HL-60/S4 treated with retinoic acid at 250 ng/mL for 4 days and 3 days (cell line): ENCODE measurements around the gene ABCG8.

Experiments
- in situ Hi-C: fragments of 300-500 bp; cut with MboI; formaldehyde crosslinking; loops from 2 replicates; pipeline ENCODE4 v1.7.0; 2022; ENCODE audit warnings: low sequenced_read_pairs

Gene ABCG8

GRCh38 chr2:43855292-43855691 lies 16.5 kb downstream of the ABCG8 start:
- in situ Hi-C loops = no loop called here

GRCh38 chr2:43872151-43872550 lies 33.4 kb downstream of the ABCG8 start:
- in situ Hi-C loops = no loop called here

DNA sequence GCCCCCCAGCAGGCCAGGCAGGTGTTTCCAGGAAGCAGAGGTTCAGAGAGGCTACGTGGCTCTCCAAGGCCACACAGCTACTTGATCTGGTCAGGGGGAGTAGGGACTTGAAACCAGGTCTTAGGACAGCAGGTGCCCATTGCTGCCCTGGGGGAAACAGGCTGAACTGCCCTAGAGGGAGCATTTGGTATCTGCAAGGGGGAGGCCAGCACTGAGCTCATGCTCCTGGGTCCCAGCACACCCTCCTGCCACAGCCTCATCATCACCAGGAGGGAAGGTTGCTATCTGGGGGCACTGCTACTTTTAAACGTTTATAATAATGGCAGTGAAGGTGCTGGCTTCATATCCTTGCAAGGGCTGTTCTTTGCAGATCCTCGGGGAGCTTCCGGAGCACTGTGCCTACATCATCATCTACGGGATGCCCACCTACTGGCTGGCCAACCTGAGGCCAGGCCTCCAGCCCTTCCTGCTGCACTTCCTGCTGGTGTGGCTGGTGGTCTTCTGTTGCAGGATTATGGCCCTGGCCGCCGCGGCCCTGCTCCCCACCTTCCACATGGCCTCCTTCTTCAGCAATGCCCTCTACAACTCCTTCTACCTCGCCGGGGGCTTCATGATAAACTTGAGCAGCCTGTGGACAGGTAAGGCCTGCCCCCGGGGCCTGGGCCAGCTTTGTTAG lies 36.1 kb downstream of the ABCG8 start:
- in situ Hi-C loops = no loop called here

GRCh38 chr2:43877782-43878464 lies 39.2 kb downstream of the ABCG8 start:
- in situ Hi-C loops = no loop called here

DNA sequence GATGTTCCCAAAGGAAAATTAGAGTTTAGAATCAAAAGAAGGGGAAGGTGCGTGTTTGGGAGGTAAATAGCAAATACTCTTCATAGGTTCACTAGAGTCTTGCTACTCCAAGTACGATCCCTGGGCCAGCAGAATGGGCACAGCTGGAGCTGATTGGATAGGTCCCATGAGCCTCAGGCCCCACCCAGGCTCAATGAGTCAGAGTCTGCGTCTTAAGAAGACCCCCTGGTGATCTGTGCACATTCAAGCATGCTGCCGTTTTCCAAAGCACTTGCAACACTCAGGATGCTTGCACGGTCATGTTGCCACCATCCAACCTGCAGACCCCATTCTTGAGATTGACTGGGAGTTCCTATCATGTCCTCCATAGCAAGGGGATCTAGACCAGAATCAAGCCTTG lies 40.5 kb downstream of the ABCG8 start:
- in situ Hi-C loops = no loop called here

- in situ Hi-C loops = no loop called here
Observed at GRCh38 chr2:43880471-43880870, 41.7 kb downstream of the ABCG8 start.

GRCh38 chr2:43880952-43881351 lies 42.2 kb downstream of the ABCG8 start:
- in situ Hi-C loops = no loop called here

DNA sequence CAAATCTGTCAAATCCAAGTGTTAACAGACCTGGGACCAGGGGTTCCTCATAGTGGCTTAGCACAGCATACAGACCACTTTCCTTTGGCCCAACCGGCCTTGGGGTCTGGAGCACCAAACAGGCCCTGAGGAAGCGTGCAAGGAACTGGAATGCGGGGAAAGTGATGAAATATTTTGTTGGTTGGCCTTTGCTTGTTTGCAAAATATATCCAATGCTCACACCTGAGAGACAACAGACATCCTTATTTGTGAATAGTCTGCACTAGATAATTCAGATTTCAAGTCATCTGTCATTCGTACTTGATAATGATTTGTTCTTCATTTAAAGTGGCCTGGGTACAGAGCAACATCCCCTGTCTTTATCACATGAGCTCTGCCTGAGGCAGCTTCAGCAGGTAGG lies 43.5 kb downstream of the ABCG8 start:
- in situ Hi-C loops = no loop called here

DNA sequence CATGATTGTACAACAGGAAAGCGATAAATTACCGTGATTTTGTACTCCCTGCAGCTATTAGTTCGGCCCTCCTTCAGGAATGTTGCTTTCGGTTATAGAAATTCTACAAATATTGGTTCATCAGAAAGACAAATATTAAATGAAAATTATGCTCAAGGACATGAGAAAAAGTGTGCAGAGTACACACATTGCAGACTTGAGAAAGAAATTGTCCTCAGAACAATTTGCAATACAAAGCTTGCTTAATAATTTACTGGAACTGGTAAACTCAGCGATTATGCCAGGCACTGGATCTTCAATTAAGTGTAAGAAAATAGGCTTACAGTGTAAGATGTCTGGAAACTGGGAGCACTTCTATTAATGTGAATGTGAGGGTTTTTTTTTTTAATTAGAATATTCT lies 45.9 kb downstream of the ABCG8 start:
- in situ Hi-C loops = no loop called here

DNA sequence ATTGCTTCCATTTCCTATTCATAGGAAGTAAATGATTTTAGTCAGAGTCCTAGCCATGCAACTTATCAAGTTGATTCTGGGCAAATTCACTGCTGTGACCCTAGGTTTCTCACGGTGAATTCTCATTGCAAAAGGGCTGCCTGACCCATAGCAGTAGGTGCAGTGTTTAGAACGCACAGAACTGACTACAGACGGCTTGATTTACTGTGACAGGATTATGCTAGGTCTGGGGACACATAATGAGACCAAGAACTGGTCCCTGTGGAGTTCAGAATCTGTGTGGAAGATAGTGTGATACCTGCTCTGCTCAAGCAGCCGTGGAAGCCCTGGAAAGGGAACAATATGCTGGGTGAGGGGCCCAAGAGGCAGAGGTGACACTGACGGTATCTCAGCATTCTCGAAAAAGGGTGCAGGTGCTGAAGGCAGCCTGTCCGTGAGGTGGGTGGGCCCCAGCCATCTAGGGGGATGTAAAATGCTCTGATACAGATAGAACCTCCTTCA lies 46.4 kb downstream of the ABCG8 start:
- in situ Hi-C loops = no loop called here

DNA sequence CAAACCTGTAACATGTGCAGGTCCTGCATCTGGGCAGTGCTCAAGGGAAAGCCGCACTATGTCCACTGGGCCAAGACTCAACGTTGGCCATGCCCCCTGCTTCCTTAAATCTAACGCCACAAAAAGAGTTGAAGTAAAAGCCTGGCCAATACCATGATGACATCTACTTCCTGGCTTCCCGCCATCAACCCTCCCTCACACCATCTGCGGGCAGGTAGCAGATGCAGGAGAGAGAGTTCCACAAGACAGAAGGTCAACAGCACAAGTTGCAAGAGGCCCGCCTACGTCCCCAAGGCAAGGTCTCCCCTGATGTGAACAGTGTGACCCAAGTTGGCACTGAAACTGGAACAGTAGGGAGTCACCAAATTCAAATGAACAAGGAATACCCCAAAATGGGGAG lies 48.4 kb downstream of the ABCG8 start:
- in situ Hi-C loops = no loop called here

- in situ Hi-C loops = no loop called here
Observed at GRCh38 chr2:43889416-43889815, 50.6 kb downstream of the ABCG8 start.

DNA sequence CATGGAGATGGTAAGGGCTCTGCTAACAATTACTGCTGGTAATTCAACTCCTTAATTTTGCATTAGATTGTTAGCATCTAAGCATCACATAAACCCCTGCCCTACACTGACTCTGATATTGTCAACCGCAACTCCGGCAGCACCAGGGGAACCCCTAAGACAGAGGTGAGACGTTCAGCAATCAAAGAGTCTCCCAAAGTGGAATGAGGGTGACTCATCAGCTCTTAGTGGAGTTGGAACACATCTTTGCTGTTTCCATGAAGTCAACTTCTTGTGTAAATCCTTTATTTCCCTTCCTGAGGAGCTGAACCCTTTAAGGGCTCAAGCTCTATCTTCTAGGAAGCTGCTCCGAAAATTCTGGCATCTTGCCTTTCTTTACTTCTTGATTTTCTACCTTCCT lies 52.1 kb downstream of the ABCG8 start:
- in situ Hi-C loops = no loop called here

- in situ Hi-C loops = no loop called here
Observed at GRCh38 chr2:43894743-43895142, 56.0 kb downstream of the ABCG8 start.

- in situ Hi-C loops = no loop called here
Observed at GRCh38 chr2:43896906-43897305, 58.1 kb downstream of the ABCG8 start.

DNA sequence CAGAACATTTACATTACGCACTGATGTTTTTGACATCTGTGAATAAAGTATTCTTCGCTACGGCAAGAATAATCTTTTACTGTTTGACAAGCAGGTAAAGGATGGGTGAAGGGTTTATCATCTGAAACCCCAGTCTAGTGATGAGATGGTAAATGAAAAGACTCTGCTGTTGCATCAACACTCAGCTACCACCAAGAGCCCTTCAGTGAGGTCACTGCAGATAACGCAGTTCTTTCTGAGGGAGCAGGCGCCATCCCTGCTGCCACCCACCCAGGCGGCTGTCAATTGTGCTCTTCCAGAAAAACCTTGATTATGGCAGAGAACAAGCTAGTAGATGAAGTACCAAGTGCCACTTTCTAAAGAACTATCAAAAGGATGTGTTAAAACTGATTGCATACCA lies 58.7 kb downstream of the ABCG8 start:
- in situ Hi-C loops = no loop called here

DNA sequence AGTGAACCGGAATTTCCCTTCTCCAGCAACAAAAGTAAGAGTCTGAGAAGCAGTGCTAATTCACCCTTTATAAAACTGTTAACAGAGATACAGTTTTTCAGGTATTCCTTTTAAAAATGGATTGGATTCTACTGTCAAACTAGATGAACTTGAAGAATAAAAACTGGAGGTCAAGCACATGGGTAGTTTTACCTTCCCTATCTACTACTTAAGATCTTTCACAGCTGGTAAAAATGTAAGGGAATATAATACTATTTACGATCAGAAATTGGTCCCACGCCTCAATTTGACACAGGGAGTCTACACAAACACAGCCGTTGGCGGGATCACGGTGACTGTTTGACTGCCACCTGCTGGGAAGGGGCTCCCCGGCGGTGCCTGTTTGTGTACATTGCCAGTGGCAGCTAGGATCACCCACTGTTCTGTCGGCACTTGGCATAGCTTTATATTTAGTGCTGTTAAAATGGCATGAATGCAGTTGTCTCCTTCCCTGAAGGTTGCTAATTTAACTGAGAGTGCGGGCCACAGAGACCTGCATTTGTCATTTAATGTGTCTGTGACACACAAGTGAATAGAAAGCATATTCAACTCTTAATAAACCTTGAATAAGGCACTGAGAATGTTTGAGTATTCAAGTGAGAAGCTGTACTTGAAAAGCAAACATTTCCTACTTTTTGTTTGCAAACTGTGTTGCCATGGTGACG lies 59.5 kb downstream of the ABCG8 start:
- in situ Hi-C loops = no loop called here

DNA sequence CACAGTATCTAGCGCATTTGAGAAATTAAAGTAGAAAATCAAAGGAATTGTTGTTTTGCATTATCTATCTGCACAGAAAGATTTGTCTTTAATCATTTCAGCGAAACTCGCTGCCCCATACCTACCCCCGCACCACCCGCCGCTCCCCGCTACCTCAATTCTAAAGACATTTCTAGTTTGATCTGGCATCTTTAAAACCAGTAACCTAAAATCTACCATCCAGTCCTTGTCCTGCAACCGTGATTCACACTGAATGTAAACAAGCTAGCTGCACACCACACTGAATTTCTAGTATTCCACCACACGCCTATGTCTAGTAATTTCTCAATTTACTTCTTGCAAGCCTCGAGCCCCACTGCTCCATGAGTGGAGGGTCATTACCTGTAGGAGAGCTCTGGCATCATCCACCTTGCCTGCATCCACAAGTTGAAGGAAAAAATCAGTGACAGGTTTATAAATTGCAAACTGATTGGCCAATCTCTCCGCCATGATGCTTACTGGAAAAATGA lies 60.1 kb downstream of the ABCG8 start:
- in situ Hi-C loops = no loop called here

DNA sequence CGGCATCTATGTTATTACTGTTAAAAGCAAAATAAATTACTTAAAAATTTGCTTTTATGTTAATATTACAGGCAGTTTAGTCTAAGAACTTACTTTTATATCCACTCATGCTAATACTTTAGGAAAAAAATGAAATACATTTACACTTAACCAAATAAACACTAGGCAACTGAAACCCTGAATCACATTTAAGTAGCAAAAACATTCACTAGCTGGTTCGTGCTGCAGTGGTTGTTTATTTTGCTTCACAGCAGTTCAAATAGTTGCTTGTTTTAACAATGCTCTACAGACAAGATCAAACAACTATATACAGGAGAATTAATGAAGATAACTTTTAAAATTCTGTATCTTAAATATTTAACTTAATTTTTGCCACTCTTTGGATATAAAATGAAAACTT lies 60.8 kb downstream of the ABCG8 start:
- in situ Hi-C loops = no loop called here

DNA sequence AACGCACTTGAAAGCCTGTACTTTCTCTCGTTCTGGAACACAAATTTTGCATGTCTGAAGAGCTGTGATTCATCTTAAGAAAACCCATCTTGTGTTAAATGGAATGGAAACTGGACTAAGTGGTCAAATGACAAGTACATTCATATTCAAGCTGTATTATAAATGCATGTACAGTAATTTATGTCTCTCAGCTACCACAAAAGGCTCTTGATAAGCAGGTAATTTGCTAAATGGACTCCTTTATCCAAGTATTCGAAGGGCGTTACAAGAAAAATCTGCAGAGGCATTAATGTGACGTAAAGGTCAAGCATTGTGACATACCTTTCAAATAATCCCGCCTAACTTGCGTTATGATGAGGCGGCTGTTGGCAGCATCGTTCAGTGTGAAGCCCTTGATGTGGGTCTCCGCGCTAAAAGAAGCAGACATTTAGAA lies 66.6 kb downstream of the ABCG8 start:
- in situ Hi-C loops = no loop called here

DNA sequence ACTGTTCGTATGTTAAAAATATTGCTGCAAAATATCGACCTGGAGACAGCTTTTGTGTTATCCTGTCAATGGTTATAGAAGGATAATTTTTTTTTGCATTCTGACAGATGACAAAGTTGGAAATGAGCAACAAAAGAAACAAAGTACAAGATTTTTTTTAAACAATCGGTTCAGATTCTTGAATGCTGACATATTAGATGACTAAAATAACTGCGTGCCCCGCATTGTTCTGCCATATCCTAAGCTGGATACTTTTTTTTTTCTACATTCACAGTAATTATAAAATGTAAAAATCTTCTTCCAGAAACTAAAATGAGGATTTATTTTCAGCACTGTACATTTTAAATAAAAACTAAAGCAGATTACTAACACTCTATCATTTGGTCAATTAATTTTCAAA lies 67.1 kb downstream of the ABCG8 start:
- in situ Hi-C loops = no loop called here
